ENCODE data around the gene ANXA2R.
A peak's percentile ranks its signal among the peaks of the same experiment; 100 is the strongest.

ANXA2R gene

DNA sequence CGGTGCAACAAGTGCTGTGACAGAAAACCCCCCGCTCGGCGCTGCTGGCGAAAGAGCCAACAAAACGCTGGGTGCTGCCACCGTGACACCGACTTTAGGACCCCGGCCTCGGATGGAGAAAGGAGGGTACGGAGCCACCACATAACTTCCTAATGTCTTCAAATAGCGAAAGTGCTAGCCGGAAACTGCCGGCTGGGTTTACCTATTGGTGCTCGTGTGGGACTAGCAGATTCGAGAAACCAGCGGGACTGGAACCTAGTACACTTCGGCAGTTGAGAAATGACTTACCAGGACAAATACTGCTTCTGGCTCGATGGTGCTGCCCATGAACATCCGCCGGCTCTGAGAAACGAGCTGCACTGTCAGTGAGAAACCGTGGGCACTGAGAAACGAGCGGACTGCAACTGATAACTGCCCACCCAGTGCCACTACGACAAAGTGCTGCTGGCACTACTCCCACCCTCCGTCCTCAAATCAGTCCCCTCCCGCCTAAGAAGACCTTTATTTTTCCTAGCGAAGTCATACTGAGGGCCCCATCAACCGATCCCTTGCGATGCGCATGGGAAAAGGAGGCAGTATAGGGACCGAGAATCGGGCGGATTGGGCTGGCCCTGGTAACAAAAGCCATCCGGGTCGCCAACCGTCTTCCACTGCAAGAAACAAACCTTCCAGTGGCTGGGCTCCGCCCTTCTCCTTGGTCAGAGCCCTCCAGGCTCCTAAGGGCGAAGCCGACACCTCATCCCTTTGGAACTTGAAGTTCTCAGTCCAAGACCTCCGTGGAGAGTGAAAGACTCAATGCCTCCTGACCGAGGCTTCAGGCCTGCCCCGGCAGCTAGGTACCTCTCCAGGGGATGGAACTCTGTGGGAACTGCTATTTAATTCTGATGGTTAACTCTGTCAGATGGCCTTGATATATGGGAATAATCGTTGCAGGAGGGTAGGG lies 27.0 kb upstream of the ANXA2R start (continued):
- TF ChIP-seq, protein P1, sequence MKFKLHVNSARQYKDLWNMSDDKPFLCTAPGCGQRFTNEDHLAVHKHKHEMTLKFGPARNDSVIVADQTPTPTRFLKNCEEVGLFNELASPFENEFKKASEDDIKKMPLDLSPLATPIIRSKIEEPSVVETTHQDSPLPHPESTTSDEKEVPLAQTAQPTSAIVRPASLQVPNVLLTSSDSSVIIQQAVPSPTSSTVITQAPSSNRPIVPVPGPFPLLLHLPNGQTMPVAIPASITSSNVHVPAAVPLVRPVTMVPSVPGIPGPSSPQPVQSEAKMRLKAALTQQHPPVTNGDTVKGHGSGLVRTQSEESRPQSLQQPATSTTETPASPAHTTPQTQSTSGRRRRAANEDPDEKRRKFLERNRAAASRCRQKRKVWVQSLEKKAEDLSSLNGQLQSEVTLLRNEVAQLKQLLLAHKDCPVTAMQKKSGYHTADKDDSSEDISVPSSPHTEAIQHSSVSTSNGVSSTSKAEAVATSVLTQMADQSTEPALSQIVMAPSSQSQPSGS (tag by site-specific recombination; IDR thresholded peaks at IDR 0.05; ENCODE audit: low read depth) = 0 out of 2 replicates have a peak, but pooled peaks have one; percentile 2
- TF ChIP-seq ZNF843 (tag by site-specific recombination; IDR thresholded peaks at IDR 0.05) = no peak
- TF ChIP-seq, protein P2, sequence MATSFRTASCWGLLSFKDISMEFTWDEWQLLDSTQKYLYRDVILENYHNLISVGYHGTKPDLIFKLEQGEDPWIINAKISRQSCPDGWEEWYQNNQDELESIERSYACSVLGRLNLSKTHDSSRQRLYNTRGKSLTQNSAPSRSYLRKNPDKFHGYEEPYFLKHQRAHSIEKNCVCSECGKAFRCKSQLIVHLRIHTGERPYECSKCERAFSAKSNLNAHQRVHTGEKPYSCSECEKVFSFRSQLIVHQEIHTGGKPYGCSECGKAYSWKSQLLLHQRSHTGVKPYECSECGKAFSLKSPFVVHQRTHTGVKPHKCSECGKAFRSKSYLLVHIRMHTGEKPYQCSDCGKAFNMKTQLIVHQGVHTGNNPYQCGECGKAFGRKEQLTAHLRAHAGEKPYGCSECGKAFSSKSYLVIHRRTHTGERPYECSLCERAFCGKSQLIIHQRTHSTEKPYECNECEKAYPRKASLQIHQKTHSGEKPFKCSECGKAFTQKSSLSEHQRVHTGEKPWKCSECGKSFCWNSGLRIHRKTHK (tag by site-specific recombination; IDR thresholded peaks at IDR 0.05) = no peak
- TF ChIP-seq ZNF335 (tag by site-specific recombination; conservative IDR thresholded peaks at IDR 0.05) = peak; percentile 62
- no peak for TF ChIP-seq ZNF521 (tag by site-specific recombination; IDR thresholded peaks at IDR 0.05)
- no peak for TF ChIP-seq ZNF223 (tag by site-specific recombination; IDR thresholded peaks at IDR 0.05)
- peak; percentile 79; the same call in 1 of the 2 replicates for TF ChIP-seq ZNF558 (tag by site-specific recombination; IDR thresholded peaks at IDR 0.05)
- TF ChIP-seq ZNF571 (tag by site-specific recombination; IDR thresholded peaks at IDR 0.05) = no peak
- peak; percentile 68; the same call in 1 of the 2 replicates for TF ChIP-seq ZNF692 (tag by site-specific recombination; IDR thresholded peaks at IDR 0.05)
- TF ChIP-seq ZSCAN30 (tag by site-specific recombination; IDR thresholded peaks at IDR 0.05) = peak; percentile 98
- TF ChIP-seq WT1 (tag by site-specific recombination; IDR thresholded peaks at IDR 0.05) = 0 out of 2 replicates have a peak, but pooled peaks have one; percentile 5
- TF ChIP-seq ZBTB20 (tag by site-specific recombination; IDR thresholded peaks at IDR 0.05) = no peak; the same call in 1 of the 2 replicates
- no peak for TF ChIP-seq ZNF132 (tag by site-specific recombination; IDR thresholded peaks at IDR 0.05; ENCODE audit: borderline replicate concordance)
- TF ChIP-seq YY1 (tag by site-specific recombination; IDR thresholded peaks at IDR 0.05) = peak; percentile 94; the same call in 1 of the 2 replicates
- TF ChIP-seq ZNF19 (tag by site-specific recombination; IDR thresholded peaks at IDR 0.05; ENCODE audit: low read depth) = no peak
- no peak for TF ChIP-seq ZNF704 (tag by site-specific recombination; IDR thresholded peaks at IDR 0.05)
- no peak for TF ChIP-seq PRDM6 (tag by site-specific recombination; IDR thresholded peaks at IDR 0.05)
- TF ChIP-seq, protein P3, sequence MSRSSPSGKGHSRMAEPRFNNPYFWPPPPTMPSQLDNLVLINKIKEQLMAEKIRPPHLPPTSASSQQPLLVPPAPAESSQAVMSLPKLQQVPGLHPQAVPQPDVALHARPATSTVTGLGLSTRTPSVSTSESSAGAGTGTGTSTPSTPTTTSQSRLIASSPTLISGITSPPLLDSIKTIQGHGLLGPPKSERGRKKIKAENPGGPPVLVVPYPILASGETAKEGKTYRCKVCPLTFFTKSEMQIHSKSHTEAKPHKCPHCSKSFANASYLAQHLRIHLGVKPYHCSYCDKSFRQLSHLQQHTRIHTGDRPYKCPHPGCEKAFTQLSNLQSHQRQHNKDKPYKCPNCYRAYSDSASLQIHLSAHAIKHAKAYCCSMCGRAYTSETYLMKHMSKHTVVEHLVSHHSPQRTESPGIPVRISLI (tag by site-specific recombination; IDR thresholded peaks at IDR 0.05) = no peak
- no peak for TF ChIP-seq ZNF529 (tag by site-specific recombination; IDR thresholded peaks at IDR 0.05; ENCODE audit: insufficient replicate concordance)
- no peak for TF ChIP-seq ZNF776 (tag by site-specific recombination; IDR thresholded peaks at IDR 0.05; ENCODE audit: borderline replicate concordance)
- no peak for TF ChIP-seq ZNF248 (tag by site-specific recombination; IDR thresholded peaks at IDR 0.05)
- TF ChIP-seq ZNF600 (tag by site-specific recombination; IDR thresholded peaks at IDR 0.05) = peak; percentile 99
- no peak for TF ChIP-seq FEZF1 (tag by site-specific recombination; IDR thresholded peaks at IDR 0.05)
- no peak for TF ChIP-seq HOXA7 (CRISPR knock-in tag; IDR thresholded peaks at IDR 0.05; ENCODE audit: borderline replicate concordance)
- TF ChIP-seq ZNF121 (tag by site-specific recombination; IDR thresholded peaks at IDR 0.05) = no peak
- TF ChIP-seq ELK4 (IDR thresholded peaks at IDR 0.05; ENCODE audit: borderline replicate concordance, low read depth, low read length) = no peak
- peak; percentile 75 for TF ChIP-seq YY2 (tag by site-specific recombination; IDR thresholded peaks at IDR 0.05)
- TF ChIP-seq EGR2 (tag by site-specific recombination; IDR thresholded peaks at IDR 0.05; ENCODE audit: low read depth) = peak; percentile 26; the same call in 1 of the 2 replicates
- no peak for TF ChIP-seq ZNF138 (tag by site-specific recombination; IDR thresholded peaks at IDR 0.05; ENCODE audit: borderline replicate concordance)
- TF ChIP-seq ZNF433 (tag by site-specific recombination; IDR thresholded peaks at IDR 0.05; ENCODE audit: low read depth) = no peak

Data from HEK293 (cell line).